Measurements from ENCODE around the gene ZNF367. TPM values are rescaled to one million over a fixed set of nuclear protein-coding genes. Genes with fewer than 3 reads are reported as not detected.

ZNF367 gene
- total RNA-seq, 2 experiments from 2014 or later = 27.7 to 28.7 TPM

GRCh38 chr9:96430377-96430776 lies 12.2 kb upstream of the ZNF367 start:
- CTCF ChIA-PET = interaction anchor here (1.3 kb wide), 1 partner anchor 236 kb away, joined by 3 read pairs; no protein-coding TSS in a partner anchor
- H3K27me3 Mint-ChIP-seq = peaks cover 4% of the 10 kb centered on the region

GRCh38 chr9:96429732-96430131 lies 11.6 kb upstream of the ZNF367 start:
- Mint-ChIP-seq H3K4me3 (no peak overlapping the region), H3K9me3 (no peaks in the 10 kb centered on the region), H3K4me1 (peaks cover 9% of the 10 kb centered on the region), H3K27ac (no peak overlapping the region), H3K27me3 (peaks cover 4% of the 10 kb centered on the region), H3K36me3 (ENCODE audit: low read depth) (no peaks in the 10 kb centered on the region)
- CTCF ChIA-PET = no interaction called here
- POLR2A ChIA-PET = no interaction called here
- DNase-seq = no peak

More at GRCh38 chr9:96430377-96430776, 12.2 kb upstream of the ZNF367 start:
- POLR2A ChIA-PET = no interaction called here
- Mint-ChIP-seq H3K4me3 (no peak overlapping the region), H3K27ac (no peak overlapping the region), H3K4me1 (peaks cover 7% of the 10 kb centered on the region), H3K36me3 (ENCODE audit: low read depth) (no peaks in the 10 kb centered on the region), H3K9me3 (no peaks in the 10 kb centered on the region)
- no peak for DNase-seq

DNA sequence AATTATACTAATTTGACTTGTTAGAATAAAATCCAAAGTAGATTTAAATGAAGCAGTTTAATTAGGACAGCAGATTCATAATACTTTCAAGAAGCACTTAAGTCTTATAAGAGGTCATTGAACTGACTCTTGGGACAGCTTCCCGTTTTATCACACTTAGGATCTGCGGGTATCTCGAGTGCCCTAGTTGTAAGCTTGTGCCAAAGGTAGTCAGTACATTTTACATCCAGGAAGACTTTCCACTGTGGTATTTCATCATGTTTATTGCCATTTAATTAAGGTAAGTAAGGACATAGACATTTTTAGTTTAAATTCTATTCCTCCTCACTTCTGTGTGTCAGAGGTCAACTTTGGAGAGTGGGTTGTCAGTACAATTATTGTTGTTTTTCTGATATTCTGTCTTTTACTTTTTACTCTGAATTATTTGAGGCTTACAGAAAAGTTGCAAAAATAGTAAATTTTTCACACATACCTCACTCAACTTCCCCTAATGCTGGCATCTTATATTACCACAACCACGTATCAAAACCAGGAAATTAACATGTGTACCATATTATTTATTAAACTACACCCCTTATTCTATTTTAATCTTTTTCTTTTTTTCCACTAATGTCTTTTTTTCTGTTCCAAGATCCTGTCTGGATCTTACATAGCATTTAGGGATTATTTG lies 7.5 kb upstream of the ZNF367 start:
- CTCF ChIA-PET = interaction anchor here (1.2 kb wide), 1 partner anchor 10 kb away, joined by 3 read pairs; no protein-coding TSS in a partner anchor
- POLR2A ChIA-PET = interaction anchor here (2.3 kb wide), 1 partner anchor 12 kb away, joined by 7 read pairs; no protein-coding TSS in a partner anchor
- no peak overlapping the region for H3K4me3 Mint-ChIP-seq
- no peak for DNase-seq
- H3K27ac Mint-ChIP-seq = no peak overlapping the region
- no peaks in the 10 kb centered on the region for H3K9me3 Mint-ChIP-seq
- peaks cover 16% of the 10 kb centered on the region for H3K4me1 Mint-ChIP-seq
- no peaks in the 10 kb centered on the region for H3K36me3 Mint-ChIP-seq (ENCODE audit: low read depth)
- H3K27me3 Mint-ChIP-seq = peaks cover 2% of the 10 kb centered on the region

DNA sequence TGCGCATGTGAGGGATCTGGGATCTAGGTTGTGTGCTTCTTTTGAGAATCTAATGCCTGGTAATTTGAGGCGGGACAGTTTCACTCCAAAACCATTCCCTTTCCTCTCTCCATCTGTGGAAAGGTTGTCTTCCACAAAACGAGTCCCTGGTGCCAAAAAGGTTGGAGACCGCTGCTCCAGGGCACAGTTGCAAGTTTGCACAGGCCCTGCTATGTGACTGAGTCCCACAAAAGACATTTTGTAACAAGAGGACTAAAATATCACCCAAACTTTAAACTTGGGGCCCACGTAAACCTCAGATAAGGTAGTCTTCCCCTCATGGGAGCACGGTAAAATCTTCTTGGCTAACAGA lies 5.8 kb upstream of the ZNF367 start:
- Mint-ChIP-seq H3K27me3 (peaks cover 2% of the 10 kb centered on the region), H3K27ac (no peak overlapping the region), H3K9me3 (no peaks in the 10 kb centered on the region), H3K4me3 (no peak overlapping the region), H3K4me1 (peaks cover 30% of the 10 kb centered on the region), H3K36me3 (ENCODE audit: low read depth) (no peaks in the 10 kb centered on the region)
- no peak for DNase-seq
- ChIA-PET POLR2A (interaction anchor here (2.3 kb wide), 1 partner anchor 11 kb away, joined by 7 read pairs; no protein-coding TSS in a partner anchor), CTCF (interaction anchor here (1.7 kb wide), 1 partner anchor 18 kb away, joined by 6 read pairs; no protein-coding TSS in a partner anchor)

- ChIA-PET CTCF (interaction anchor here (1.7 kb wide), 1 partner anchor 18 kb away, joined by 6 read pairs; no protein-coding TSS in a partner anchor), POLR2A (interaction anchor here (2.3 kb wide), 1 partner anchor 10 kb away, joined by 7 read pairs; no protein-coding TSS in a partner anchor)
- H3K27ac Mint-ChIP-seq = no peak overlapping the region
Observed at GRCh38 chr9:96423322-96423984, 5.3 kb upstream of the ZNF367 start.

DNA sequence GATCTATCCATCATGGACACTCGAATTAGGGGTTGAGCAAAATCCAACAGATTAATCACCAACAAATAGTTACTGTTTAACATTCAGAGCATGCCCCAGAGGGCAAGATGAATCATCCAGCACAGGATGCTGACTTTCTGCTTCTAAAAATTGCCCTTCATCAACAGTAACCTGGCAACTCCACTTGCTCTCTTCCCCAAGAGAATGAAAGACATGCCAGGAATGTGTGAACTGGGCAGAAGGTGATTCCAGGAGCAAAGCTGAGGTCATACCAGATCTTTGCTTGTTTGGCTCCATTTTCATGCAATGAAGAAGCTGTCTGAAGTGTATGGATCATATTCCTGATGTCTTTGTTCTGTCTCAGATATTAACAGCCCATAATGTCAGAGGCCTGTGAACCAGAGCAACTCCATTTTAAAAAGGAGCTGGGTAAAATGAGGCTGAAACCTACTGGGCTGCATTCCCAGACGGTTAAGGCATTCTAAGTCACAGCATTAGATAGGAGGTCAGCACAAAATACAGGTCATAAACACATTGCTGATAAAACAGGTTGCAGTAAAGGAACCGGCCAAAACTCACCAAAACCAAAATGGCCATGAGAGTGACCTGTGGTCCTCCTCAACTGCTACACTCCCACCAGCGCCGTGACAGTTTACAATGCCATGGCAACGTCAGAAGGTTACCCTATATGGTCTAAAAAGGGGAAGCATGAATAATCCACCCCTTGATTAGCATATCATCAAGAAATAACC lies 2.5 kb upstream of the ZNF367 start:
- Mint-ChIP-seq H3K9me3 (no peaks in the 10 kb centered on the region), H3K27me3 (no peaks in the 10 kb centered on the region), H3K4me1 (peaks cover 37% of the 10 kb centered on the region), H3K36me3 (ENCODE audit: low read depth) (peaks cover 12% of the 10 kb centered on the region), H3K27ac (peak overlapping the region; percentile 89), H3K4me3 (peak overlapping the region; percentile 84)
- DNase-seq = peak; percentile 52
- POLR2A ChIA-PET = interaction anchor here (0.6 to 1.3 kb wide), 2 partner anchors 31 to 145 kb away, joined by 3 to 8 read pairs; no protein-coding TSS in a partner anchor
- CTCF ChIA-PET = interaction anchor here (0.6 kb wide), 1 partner anchor 127 kb away, joined by 3 read pairs; no protein-coding TSS in a partner anchor

More at GRCh38 chr9:96423322-96423984, 5.3 kb upstream of the ZNF367 start:
- Mint-ChIP-seq H3K4me3 (no peak overlapping the region), H3K9me3 (no peaks in the 10 kb centered on the region), H3K4me1 (peaks cover 30% of the 10 kb centered on the region), H3K36me3 (ENCODE audit: low read depth) (no peaks in the 10 kb centered on the region), H3K27me3 (peaks cover 2% of the 10 kb centered on the region)
- no peak for DNase-seq

GRCh38 chr9:96419691-96419969 lies 1.5 kb upstream of the ZNF367 start:
- Mint-ChIP-seq H3K9me3 (no peaks in the 10 kb centered on the region), H3K4me1 (peaks cover 35% of the 10 kb centered on the region), H3K36me3 (ENCODE audit: low read depth) (peaks cover 12% of the 10 kb centered on the region), H3K4me3 (peak overlapping the region; percentile 84), H3K27me3 (no peaks in the 10 kb centered on the region), H3K27ac (peak overlapping the region; percentile 89)
- POLR2A ChIA-PET = interaction anchor here (0.7 to 4.3 kb wide), 12 partner anchors 10 to 358 kb away, joined by 3 to 47 read pairs (median 4); partner anchors contain the start of genes HABP4 and ZNF510
- no peak for DNase-seq
- CTCF ChIA-PET = interaction anchor here (1.0 kb wide), 2 partner anchors 30 to 31 kb away, joined by 3 to 6 read pairs; partner anchors contain the start of gene HABP4

DNA sequence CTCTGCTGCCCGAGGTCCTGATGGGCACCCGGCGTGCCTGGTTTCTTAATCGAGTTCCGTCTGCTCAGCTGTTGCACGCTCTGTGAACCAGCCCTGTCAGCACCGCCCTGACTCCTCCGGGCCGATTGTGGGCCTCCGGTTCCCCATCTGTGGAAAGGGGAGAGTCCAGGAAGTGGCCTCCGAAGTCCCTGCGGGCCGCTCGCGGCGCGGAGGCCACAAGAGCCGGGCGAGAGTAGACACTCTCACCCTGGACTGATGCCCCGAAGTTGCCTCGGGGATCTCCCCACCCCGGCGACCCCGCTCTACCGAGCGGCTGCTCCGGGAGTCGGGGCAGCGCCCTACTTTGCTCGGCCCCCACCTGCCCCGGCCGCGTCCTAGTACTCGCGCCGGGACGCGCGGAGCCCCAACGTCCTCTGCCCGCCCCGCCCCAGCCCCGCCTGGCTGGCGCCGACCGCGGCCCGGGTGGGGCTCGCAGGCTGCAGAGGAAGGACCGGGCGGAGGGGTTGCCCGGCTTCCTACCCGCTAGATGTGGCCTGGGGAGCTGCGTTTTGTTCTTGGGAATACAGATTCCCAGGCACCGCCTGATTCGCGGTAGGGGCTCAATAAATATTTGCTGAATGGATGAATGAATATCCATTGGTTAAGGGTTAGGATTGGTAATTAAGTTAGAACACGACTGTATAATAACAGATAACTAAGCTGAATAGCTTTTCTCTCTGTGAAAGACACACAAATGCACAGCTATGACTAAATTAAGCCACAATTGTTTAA lies 935 bp upstream of the ZNF367 start:
- Mint-ChIP-seq H3K9me3 (no peaks in the 10 kb centered on the region), H3K4me3 (peak overlapping the region; percentile 84), H3K36me3 (ENCODE audit: low read depth) (peaks cover 14% of the 10 kb centered on the region), H3K4me1 (peaks cover 41% of the 10 kb centered on the region), H3K27me3 (no peaks in the 10 kb centered on the region), H3K27ac (peak overlapping the region; percentile 93)
- ChIA-PET POLR2A (interaction anchor here (0.7 to 4.3 kb wide), 13 partner anchors 10 to 358 kb away, joined by 3 to 47 read pairs (median 4); partner anchors contain the start of genes HABP4 and ZNF510), CTCF (interaction anchor here (1.0 kb wide), 2 partner anchors 30 to 32 kb away, joined by 3 to 6 read pairs; partner anchors contain the start of gene HABP4)
- peak; percentile 83 for DNase-seq

DNA sequence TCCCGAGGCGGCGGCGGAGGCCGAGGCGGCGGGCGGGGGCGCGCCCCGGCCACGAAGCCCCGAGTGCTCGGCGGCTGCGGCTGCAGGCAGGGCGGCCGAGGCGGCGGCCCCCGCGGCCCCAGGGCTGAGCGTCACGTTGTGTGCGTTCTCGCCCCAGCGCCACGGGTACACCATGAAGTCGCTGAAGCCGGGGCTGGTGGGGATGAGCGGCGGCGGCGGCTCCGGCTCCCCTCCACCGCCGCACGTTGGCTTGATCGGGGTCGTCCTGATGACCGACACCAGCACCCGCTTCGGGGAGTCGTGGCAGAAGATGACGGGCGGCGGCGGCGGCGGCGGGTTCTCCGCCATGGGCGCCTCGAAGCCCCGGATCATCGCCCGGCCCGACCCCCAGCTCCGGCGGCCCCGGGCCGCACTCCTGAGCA lies 498 bp downstream of the ZNF367 start:
- Mint-ChIP-seq H3K9me3 (no peaks in the 10 kb centered on the region), H3K36me3 (ENCODE audit: low read depth) (peaks cover 24% of the 10 kb centered on the region), H3K27me3 (no peaks in the 10 kb centered on the region), H3K4me3 (peak overlapping the region; percentile 80), H3K27ac (peak overlapping the region; percentile 93), H3K4me1 (peaks cover 55% of the 10 kb centered on the region)
- ChIA-PET POLR2A (interaction anchor here (1.0 to 4.3 kb wide), 5 partner anchors 18 to 149 kb away, joined by 3 to 47 read pairs (median 4); partner anchors contain the start of gene HABP4), CTCF (no interaction called here)
- no peak for DNase-seq

- H3K27me3 Mint-ChIP-seq = no peaks in the 10 kb centered on the region
- H3K9me3 Mint-ChIP-seq = no peaks in the 10 kb centered on the region
- H3K27ac Mint-ChIP-seq = peak overlapping the region; percentile 97
- CTCF ChIA-PET = interaction anchor here (0.5 to 1.4 kb wide), 3 partner anchors 149 to 235 kb away, joined by 3 to 4 read pairs (median 3); no protein-coding TSS in a partner anchor
- peaks cover 59% of the 10 kb centered on the region for H3K4me1 Mint-ChIP-seq
- peak overlapping the region; percentile 96 for H3K4me3 Mint-ChIP-seq
- POLR2A ChIA-PET = interaction anchor here (0.8 to 4.3 kb wide), 12 partner anchors 10 to 149 kb away, joined by 3 to 47 read pairs (median 4); partner anchors contain the start of gene HABP4
- peak; percentile 93 for DNase-seq
- H3K36me3 Mint-ChIP-seq (ENCODE audit: low read depth) = peaks cover 25% of the 10 kb centered on the region
Observed at GRCh38 chr9:96417051-96417586, 1.1 kb downstream of the ZNF367 start.

- Mint-ChIP-seq H3K27ac (peak overlapping the region; percentile 83), H3K27me3 (no peaks in the 10 kb centered on the region), H3K4me1 (peaks cover 52% of the 10 kb centered on the region), H3K9me3 (no peaks in the 10 kb centered on the region), H3K36me3 (ENCODE audit: low read depth) (peaks cover 44% of the 10 kb centered on the region), H3K4me3 (peak overlapping the region; percentile 67)
- no peak for DNase-seq
- ChIA-PET POLR2A (interaction anchor here (1.1 to 2.4 kb wide), 6 partner anchors 11 to 36 kb away, joined by 3 to 7 read pairs (median 4); partner anchors contain the start of gene HABP4), CTCF (interaction anchor here (1.0 to 1.3 kb wide), 4 partner anchors 36 to 253 kb away, joined by 3 read pairs; partner anchors contain the start of gene HABP4)
Observed at GRCh38 chr9:96413302-96414221, 4.6 kb downstream of the ZNF367 start.
